GM21526 (cell line): ENCODE measurements around the gene SHISA9.
"Not testable (repeated sequence)": the region's sequence is repeated elsewhere in the genome, so short reads cannot be mapped to it uniquely, and the experiment has no call there.

Source experiments
- ATAC-seq: cut with Tn5 transposase; IDR thresholded peaks from one replicate; pipeline ENCODE4 v1.9.1; 2021; ENCODE audit warnings: moderate library complexity; ENCODE audit not compliant: unreplicated experiment, low FRiP score

Gene SHISA9

GRCh38 chr16:12901597-12902461, at the start of gene SHISA9:
TSS of gene SHISA9 (plus strand) at chr16:12901598.
- no peak for ATAC-seq

- ATAC-seq, result no peak
Observed at GRCh38 chr16:12853972-12854371, 47.4 kb upstream of the SHISA9 start.

- not testable (repeated sequence) for ATAC-seq
Observed at GRCh38 chr16:12857435-12857834, 44.0 kb upstream of the SHISA9 start.

GRCh38 chr16:12862327-12862726, 39.1 kb upstream of the SHISA9 start:
- no peak for ATAC-seq

GRCh38 chr16:12862941-12863340, 38.5 kb upstream of the SHISA9 start:
- ATAC-seq, result no peak

- no peak for ATAC-seq
Observed at GRCh38 chr16:12866981-12867551, 34.3 kb upstream of the SHISA9 start.

GRCh38 chr16:12868169-12868568, 33.2 kb upstream of the SHISA9 start:
- ATAC-seq, result no peak

GRCh38 chr16:12868788-12869187, 32.6 kb upstream of the SHISA9 start:
- ATAC-seq, result no peak

- ATAC-seq, result no peak
Observed at GRCh38 chr16:12869698-12870427, 31.5 kb upstream of the SHISA9 start.

- ATAC-seq, result no peak
Observed at GRCh38 chr16:12871784-12872183, 29.6 kb upstream of the SHISA9 start.

GRCh38 chr16:12874186-12874585, 27.2 kb upstream of the SHISA9 start:
- no peak for ATAC-seq

- no peak for ATAC-seq
Observed at GRCh38 chr16:12876778-12877177, 24.6 kb upstream of the SHISA9 start.

- no peak for ATAC-seq
Observed at GRCh38 chr16:12878973-12879372, 22.4 kb upstream of the SHISA9 start.

GRCh38 chr16:12879812-12880211, 21.6 kb upstream of the SHISA9 start:
- ATAC-seq, result no peak

GRCh38 chr16:12881182-12881581, 20.2 kb upstream of the SHISA9 start:
- ATAC-seq, result no peak

- no peak for ATAC-seq
Observed at GRCh38 chr16:12881740-12882139, 19.7 kb upstream of the SHISA9 start.

- ATAC-seq, result no peak
Observed at GRCh38 chr16:12885742-12886141, 15.7 kb upstream of the SHISA9 start.

GRCh38 chr16:12891836-12892235, 9.6 kb upstream of the SHISA9 start:
- no peak for ATAC-seq

GRCh38 chr16:12893050-12893750, 8.2 kb upstream of the SHISA9 start:
- no peak for ATAC-seq

GRCh38 chr16:12896562-12896961, 4.8 kb upstream of the SHISA9 start:
- ATAC-seq, result no peak

GRCh38 chr16:12898551-12898950, 2.8 kb upstream of the SHISA9 start:
- no peak for ATAC-seq
